Mesangial cell (primary cell): Measurements from ENCODE around the gene SLC16A12. TPM values are rescaled to one million over a fixed set of nuclear protein-coding genes. Genes with fewer than 3 reads are reported as not detected.

ENCODE experiments used
- total RNA-seq: library from RNA; depleted of rRNA; stranded (reverse); fragments of >200 nt; gene quantifications from 2 replicates; pipeline ENCODE4 v1.2.3, GENCODE V29; 2015

SLC16A12 gene, protein sequence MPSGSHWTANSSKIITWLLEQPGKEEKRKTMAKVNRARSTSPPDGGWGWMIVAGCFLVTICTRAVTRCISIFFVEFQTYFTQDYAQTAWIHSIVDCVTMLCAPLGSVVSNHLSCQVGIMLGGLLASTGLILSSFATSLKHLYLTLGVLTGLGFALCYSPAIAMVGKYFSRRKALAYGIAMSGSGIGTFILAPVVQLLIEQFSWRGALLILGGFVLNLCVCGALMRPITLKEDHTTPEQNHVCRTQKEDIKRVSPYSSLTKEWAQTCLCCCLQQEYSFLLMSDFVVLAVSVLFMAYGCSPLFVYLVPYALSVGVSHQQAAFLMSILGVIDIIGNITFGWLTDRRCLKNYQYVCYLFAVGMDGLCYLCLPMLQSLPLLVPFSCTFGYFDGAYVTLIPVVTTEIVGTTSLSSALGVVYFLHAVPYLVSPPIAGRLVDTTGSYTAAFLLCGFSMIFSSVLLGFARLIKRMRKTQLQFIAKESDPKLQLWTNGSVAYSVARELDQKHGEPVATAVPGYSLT
- 2.8 and 4.4 TPM in 2 replicates for total RNA-seq

DNA sequence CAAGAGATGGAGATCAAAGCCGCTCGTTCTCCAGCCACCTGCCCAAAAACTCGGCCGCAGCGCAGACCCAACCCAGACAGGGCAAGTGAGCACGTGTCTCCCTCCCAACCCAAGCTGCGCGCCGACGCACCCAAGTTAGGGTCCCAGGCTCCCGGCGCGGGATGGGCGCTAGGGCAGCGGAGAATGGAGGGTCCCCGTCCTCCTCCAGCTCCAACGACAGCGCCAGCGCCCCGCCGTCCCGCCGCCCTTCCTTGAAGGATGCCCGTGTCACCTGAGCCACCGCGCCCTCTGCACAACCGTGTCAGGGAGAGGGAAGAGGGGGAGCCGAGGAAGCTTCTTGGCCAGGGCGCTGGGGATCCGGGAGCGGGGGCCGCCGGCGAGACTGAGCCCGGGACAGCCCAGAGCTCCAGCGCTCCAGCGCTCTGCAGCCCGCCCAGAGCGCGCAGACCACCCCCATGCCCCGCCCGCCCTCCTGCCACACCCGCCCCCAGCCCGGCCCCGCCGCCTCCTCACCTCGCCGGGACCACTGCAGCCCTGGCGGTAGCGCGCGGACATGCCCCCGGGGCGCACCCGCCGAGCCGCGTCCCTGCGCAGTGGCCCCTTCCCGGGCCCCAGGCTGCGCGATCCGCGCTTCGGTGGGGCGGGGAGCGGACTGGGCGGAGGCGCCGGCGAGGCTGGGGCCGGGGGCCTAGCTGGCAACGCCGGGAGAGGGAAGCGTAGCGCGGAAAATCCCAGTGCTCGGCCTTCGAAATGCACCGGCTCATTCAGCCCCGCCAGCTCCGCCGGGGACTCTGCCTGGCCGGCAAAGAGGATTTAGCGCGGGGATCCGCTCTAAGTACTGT lies at the start of gene SLC16A12:
SLC16A12 (minus strand) TSS at position 424 of the 842 bp plus-strand sequence. CDS start 73,016 bp downstream, outside the sequence.

DNA sequence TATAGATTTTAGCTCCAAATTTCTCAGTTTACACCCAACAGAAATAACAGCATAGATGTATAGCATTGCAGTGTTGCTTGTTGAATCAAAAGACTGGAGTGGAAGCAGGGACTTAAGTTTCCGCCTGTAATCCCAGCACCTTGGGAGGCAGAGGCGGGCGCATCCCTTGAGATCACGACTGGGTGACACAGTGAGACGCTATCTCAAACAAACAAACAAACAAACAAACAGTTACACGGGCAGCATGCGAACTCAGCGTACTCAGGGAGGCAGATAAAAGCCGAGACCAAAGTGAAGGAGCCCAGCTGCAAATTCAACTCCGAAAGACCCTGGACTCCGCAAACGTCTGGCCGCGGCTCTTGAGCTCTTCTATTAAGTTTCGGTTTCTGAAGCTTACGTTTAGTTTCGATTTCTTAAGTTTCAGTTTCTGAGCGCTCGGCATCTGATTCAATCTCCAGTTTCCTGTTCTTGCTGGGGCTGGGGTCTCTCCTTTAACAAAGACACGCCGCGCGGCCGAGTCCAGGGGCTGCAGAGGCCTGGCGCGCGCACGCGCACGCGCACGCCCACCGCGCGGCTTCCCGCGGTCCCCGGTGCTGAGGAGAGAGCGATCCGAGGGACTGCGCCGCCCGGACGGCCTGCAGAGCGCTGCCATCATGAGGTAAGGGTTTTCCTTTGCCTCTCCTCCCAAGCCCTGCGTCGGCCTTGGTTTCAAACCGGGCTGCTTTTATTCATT lies 121.1 kb downstream of the SLC16A12 start, which contains the start of gene IFIT5:
IFIT5 (plus strand) TSS at position 423 of the 733 bp plus-strand sequence; CDS start at position 654, 231 bp downstream.

DNA sequence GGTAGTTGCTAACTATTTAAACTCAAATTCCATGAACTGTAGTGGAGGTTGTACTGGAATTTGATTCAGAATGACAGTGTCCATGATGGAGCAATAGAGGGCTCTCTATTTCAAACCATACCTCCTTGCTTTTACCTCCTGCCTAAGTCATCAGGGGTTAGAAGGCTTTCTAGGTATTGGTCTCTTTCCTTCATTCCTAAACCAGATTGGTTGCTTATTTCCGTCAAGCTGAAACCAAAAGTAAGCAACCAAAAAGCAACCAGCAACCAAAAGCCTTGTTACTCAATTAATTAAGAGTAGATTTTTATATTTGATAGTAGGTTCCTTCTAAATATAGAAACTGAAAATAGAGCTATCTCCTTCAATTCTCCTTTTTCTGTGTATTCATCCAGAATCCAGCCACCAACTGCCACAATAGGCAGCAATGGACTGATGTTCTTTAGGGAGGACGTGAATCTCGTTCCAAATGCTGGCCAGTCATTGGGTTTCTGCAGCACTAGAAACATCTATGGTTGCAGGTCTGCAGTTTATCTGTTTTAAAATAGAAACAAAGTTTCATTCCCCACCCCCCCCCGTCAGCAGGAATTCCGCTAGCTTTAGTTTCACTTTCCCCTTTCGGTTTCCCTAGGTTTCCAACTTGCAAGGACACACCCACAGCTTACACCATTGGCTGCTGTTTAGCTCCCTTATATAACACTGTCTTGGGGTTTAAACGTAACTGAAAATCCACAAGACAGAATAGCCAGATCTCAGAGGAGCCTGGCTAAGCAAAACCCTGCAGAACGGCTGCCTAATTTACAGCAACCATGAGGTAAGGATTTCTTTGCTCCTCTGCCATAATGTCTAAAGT lies 143.3 kb downstream of the SLC16A12 start, which contains the start of gene IFIT1:
IFIT1 (plus strand) TSS at position 717 of the 850 bp plus-strand sequence; CDS start at position 807, 90 bp downstream.

Other genes with a start within 250 kb of the SLC16A12 start
- 0.49 and 2.2 TPM in 2 replicates for gene IFIT2, start 233.5 kb downstream of the SLC16A12 start, total RNA-seq
- gene IFIT3, start 207.6 kb downstream of the SLC16A12 start, total RNA-seq, result 4.3 and 5.4 TPM in 2 replicates
- not detected in 2 replicates for gene IFIT1B, start 157.5 kb downstream of the SLC16A12 start, total RNA-seq
- 2.6 and 3.4 TPM in 2 replicates for gene IFIT1, start 143.0 kb downstream of the SLC16A12 start, total RNA-seq
- gene IFIT5, start 121.0 kb downstream of the SLC16A12 start, total RNA-seq, result 8.6 and 8.8 TPM in 2 replicates
- gene PANK1, start 109.6 kb upstream of the SLC16A12 start, total RNA-seq, result 4.7 and 8.0 TPM in 2 replicates
- gene KIF20B, start 166.0 kb upstream of the SLC16A12 start, total RNA-seq, result 1.3 and 14.7 TPM in 2 replicates